Keratinocyte (primary cell): ENCODE results near the gene SLC29A1. TPM values are rescaled to one million over a fixed set of nuclear protein-coding genes. Genes with fewer than 3 reads are reported as not detected.

Source experiments
- DNase-seq: peaks from one replicate; pipeline ENCODE4 v3.0.0-alpha.2; 2011; ENCODE audit warnings: low read depth, missing footprints, low spot score
- FAIRE-seq: peaks from 2 replicates; lab custom pipeline; 2011; peaks lifted over from hg19 to GRCh38; lab: Jason Lieb, UNC
- H2AFZ ChIP-seq: 2 replicates; pipeline ENCODE4 v1.6.0; 2012; ENCODE audit warnings: low read length, control low read depth, inconsistent platforms; ENCODE audit not compliant: control insufficient read depth
- H3K27ac ChIP-seq: 2 replicates; pipeline ENCODE4 v1.5.1; 2011; ENCODE audit warnings: low read length; ENCODE audit not compliant: control insufficient read depth, insufficient read depth
- H3K27me3 ChIP-seq: 3 replicates; pipeline ENCODE4 v1.6.0; 2011; ENCODE audit warnings: low read length; ENCODE audit not compliant: control insufficient read depth, insufficient read depth; ENCODE audit errors: extremely low read depth
- H3K36me3 ChIP-seq, 2 experiments: 2 replicates in 1 of 2; 3 replicates in 1 of 2; pipeline ENCODE4 v1.5.1; 2011; ENCODE audit warnings: low read length in 2 of 2, mild to moderate bottlenecking in 1 of 2; ENCODE audit not compliant: control insufficient read depth in 2 of 2, insufficient read depth in 2 of 2; ENCODE audit errors: extremely low read depth in 1 of 2
- H3K4me1 ChIP-seq: 3 replicates; pipeline ENCODE4 v1.5.1; 2011; ENCODE audit warnings: low read length; ENCODE audit not compliant: control insufficient read depth, insufficient read depth; ENCODE audit errors: extremely low read depth
- H3K4me2 ChIP-seq: 3 replicates; pipeline ENCODE4 v1.6.0; 2011; ENCODE audit warnings: low read depth, low read length; ENCODE audit not compliant: control insufficient read depth, insufficient read depth; ENCODE audit errors: extremely low read depth
- H3K4me3 ChIP-seq, 3 experiments: fragments of 200-600 bp in 1 of 3; sonication (generic) in 1 of 3; 2 replicates in 2 of 3; 3 replicates in 1 of 3; pipeline ENCODE4 v1.5.1; 2011 to 2016; ENCODE audit warnings: low read length in 3 of 3, mild to moderate bottlenecking in 3 of 3, control low read depth in 2 of 3, inconsistent platforms in 1 of 3, low read depth in 1 of 3, mixed read lengths in 1 of 3, mixed run types in 1 of 3, moderate library complexity in 1 of 3; ENCODE audit not compliant: control insufficient read depth in 2 of 3, insufficient read depth in 2 of 3; ENCODE audit errors: extremely low read depth in 1 of 3
- H3K79me2 ChIP-seq: 2 replicates; pipeline ENCODE4 v1.6.0; 2012; ENCODE audit warnings: low read length; ENCODE audit not compliant: control insufficient read depth, insufficient read depth
- H3K9ac ChIP-seq: 3 replicates; pipeline ENCODE4 v1.6.0; 2011; ENCODE audit warnings: low read length; ENCODE audit not compliant: control insufficient read depth, insufficient read depth; ENCODE audit errors: extremely low read depth
- H3K9me1 ChIP-seq: 3 replicates; pipeline ENCODE4 v1.6.0; 2011; ENCODE audit warnings: low read length; ENCODE audit not compliant: control insufficient read depth, insufficient read depth; ENCODE audit errors: extremely low read depth
- H3K9me3 ChIP-seq: 2 replicates; pipeline ENCODE4 v1.5.1; 2012; ENCODE audit warnings: low read depth, low read length; ENCODE audit not compliant: control insufficient read depth
- H4K20me1 ChIP-seq: 3 replicates; pipeline ENCODE4 v1.6.0; 2011; ENCODE audit warnings: low read length; ENCODE audit not compliant: control insufficient read depth, insufficient read depth; ENCODE audit errors: extremely low read depth
- CTCF ChIP-seq, 3 experiments: IDR thresholded peaks in 1 of 3; conservative IDR thresholded peaks in 1 of 3; optimal IDR thresholded peaks in 1 of 3; 2 replicates in 2 of 3; 3 replicates in 1 of 3; pipeline versions ENCODE3 to v1.5.1; 2011; ENCODE audit warnings: low read length in 3 of 3, mild to moderate bottlenecking in 3 of 3, moderate library complexity in 2 of 3, control low read depth in 1 of 3, inconsistent platforms in 1 of 3; ENCODE audit not compliant: insufficient read depth in 2 of 3; ENCODE audit errors: extremely low read depth in 1 of 3
- EZH2 ChIP-seq: IDR thresholded peaks from one replicate; pipeline ENCODE4 v1.6.1; 2012; ENCODE audit warnings: inconsistent platforms, mild to moderate bottlenecking, low read length, moderate library complexity
- dilution Hi-C: fragments of 300-500 bp; cut with MboI; formaldehyde crosslinking; loops from one replicate; pipeline ENCODE4 v1.7.0; 2020; ENCODE audit warnings: low sequenced_read_pairs; ENCODE audit not compliant: extremely low pct_ligation_motif_present
- polyA plus RNA-seq, 5 experiments: library from polyadenylated mRNA; depleted of rRNA in 3 of 5; stranded (reverse) in 3 of 5; stranded (forward) in 1 of 5; unstranded in 1 of 5; fragments of >200 nt; gene quantifications; 1 replicate in 1 of 5; 2 replicates in 3 of 5; 3 replicates in 1 of 5; pipeline versions ENCODE4 v1.2.1 to v1.2.3, GENCODE V29; 2011 to 2012; ENCODE audit warnings: missing spikeins in 2 of 5, low read depth in 1 of 5, low replicate concordance in 1 of 5

SLC29A1 gene
- polyA plus RNA-seq, 1 donor (not counting 4 experiments of a cell fraction or from before 2014, with no cell fraction given): 51.0 TPM

- no peaks in the 10 kb centered on the region for H4K20me1 ChIP-seq
- FAIRE-seq: no peak
- H3K36me3 ChIP-seq: peaks cover 10 to 11% of the 10 kb centered on the region in 2 experiments
- dilution Hi-C loops: no loop called here
- no peak overlapping the region for H3K27ac ChIP-seq
- no peak overlapping the region for H3K9ac ChIP-seq
- no peaks in the 10 kb centered on the region for H3K9me1 ChIP-seq
- H3K9me3 ChIP-seq: no peaks in the 10 kb centered on the region
- H3K4me1 ChIP-seq: peaks cover 46% of the 10 kb centered on the region
- DNase-seq: no peak
- no peak for TF ChIP-seq CTCF (optimal IDR thresholded peaks at IDR 0.05 in 1 of 3, IDR thresholded peaks at IDR 0.05 in 1 of 3, conservative IDR thresholded peaks at IDR 0.05 in 1 of 3; ENCODE audit: extremely low read depth in 1 of 3, insufficient read depth in 2 of 3, low read length in 3 of 3)
- no peak for TF ChIP-seq EZH2
- peak overlapping the region in 2 of 3 experiments; percentile 82 to 88 for H3K4me3 ChIP-seq
- H3K4me2 ChIP-seq: peak overlapping the region; percentile 89
- peaks cover 22% of the 10 kb centered on the region for H3K79me2 ChIP-seq
- no peaks in the 10 kb centered on the region for H3K27me3 ChIP-seq
- H2AFZ ChIP-seq: no peak overlapping the region
Measured at GRCh38 chr6:44224965-44225305, 1.5 kb downstream of the SLC29A1 start.

DNA sequence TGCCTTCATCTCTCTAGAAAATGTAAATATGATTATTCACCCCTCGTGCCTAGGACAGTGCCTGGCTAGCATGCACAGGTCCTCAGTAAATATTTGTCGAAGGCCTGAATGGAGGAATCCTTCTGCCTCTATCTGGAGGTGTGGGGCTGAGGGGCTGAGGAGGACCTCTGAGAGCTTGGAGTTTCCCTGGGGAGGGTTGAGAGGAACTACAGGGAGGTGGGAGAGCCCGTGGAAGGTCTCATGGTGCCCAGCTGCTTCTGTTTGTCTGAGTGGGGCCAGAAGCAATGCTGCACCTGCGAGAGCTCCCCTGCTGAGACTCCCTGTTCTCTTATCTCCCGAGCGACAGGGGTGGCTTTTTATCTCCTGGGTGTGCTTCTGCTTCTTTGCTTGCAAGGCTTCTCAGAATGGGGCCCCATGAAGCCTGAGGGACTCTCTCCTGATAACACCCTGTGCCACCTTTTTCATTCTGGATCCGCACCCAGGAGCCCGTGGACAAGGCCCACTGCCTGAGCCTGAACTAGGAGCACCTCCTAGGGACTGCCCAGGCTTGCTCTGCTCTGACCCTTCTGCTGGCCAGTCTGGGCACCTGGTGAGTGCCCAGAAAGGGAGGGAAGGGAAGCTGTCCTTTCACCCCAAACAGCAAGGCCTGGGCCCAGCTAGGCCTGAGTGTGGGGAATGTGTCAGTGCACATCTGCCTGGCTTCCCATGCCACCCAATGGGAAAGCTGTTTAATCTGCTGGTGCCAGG is 2.4 kb downstream of the SLC29A1 start:
- Histone ChIP-seq H2AFZ (no peak overlapping the region), H3K27me3 (no peaks in the 10 kb centered on the region), H3K4me2 (peak overlapping the region; percentile 52), H3K27ac (no peak overlapping the region), H3K9me3 (no peaks in the 10 kb centered on the region), H3K9ac (no peak overlapping the region), H3K79me2 (peaks cover 22% of the 10 kb centered on the region), H3K36me3 (peaks cover 10 to 16% of the 10 kb centered on the region in 2 experiments), H3K4me1 (peaks cover 46% of the 10 kb centered on the region), H3K9me1 (no peaks in the 10 kb centered on the region), H3K4me3 (no peak overlapping the region), H4K20me1 (no peaks in the 10 kb centered on the region)
- dilution Hi-C loops: no loop called here
- no peak for DNase-seq
- FAIRE-seq: no peak
- TF ChIP-seq EZH2 (no peak), CTCF (optimal IDR thresholded peaks at IDR 0.05 in 1 of 3, IDR thresholded peaks at IDR 0.05 in 1 of 3, conservative IDR thresholded peaks at IDR 0.05 in 1 of 3; ENCODE audit: extremely low read depth in 1 of 3, insufficient read depth in 2 of 3, low read length in 3 of 3) (no peak)
